Breast epithelium (tissue), 3 donors: ENCODE measurements around the gene ARHGEF10L.

Source experiments
- POLR2A ChIP-seq: fragments of 450-650 bp; IDR thresholded peaks from one replicate; pipeline ENCODE4 v1.6.1; 2016; ENCODE audit warnings: antibody characterized with exemption, mild to moderate bottlenecking, moderate library complexity
- POLR2AphosphoS5 ChIP-seq, 3 donors: sonication (generic); formaldehyde crosslinking; IDR thresholded peaks; one replicate each; pipeline ENCODE4 v1.6.1; 2017; ENCODE audit warnings: antibody characterized with exemption in 3 of 3
- TF ChIP-seq, protein P1 (sequence below), 3 donors: fragments of 450-650 bp; IDR thresholded peaks; one replicate each; pipeline ENCODE4 v1.5.1; 2016 to 2017; ENCODE audit warnings: antibody characterized with exemption in 3 of 3, mild to moderate bottlenecking in 3 of 3, moderate library complexity in 3 of 3

- TF ChIP-seq, protein P1, sequence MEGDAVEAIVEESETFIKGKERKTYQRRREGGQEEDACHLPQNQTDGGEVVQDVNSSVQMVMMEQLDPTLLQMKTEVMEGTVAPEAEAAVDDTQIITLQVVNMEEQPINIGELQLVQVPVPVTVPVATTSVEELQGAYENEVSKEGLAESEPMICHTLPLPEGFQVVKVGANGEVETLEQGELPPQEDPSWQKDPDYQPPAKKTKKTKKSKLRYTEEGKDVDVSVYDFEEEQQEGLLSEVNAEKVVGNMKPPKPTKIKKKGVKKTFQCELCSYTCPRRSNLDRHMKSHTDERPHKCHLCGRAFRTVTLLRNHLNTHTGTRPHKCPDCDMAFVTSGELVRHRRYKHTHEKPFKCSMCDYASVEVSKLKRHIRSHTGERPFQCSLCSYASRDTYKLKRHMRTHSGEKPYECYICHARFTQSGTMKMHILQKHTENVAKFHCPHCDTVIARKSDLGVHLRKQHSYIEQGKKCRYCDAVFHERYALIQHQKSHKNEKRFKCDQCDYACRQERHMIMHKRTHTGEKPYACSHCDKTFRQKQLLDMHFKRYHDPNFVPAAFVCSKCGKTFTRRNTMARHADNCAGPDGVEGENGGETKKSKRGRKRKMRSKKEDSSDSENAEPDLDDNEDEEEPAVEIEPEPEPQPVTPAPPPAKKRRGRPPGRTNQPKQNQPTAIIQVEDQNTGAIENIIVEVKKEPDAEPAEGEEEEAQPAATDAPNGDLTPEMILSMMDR (IDR thresholded peaks at IDR 0.05) = no peak
- TF ChIP-seq POLR2A (no peak), POLR2AphosphoS5 (IDR thresholded peaks at IDR 0.05) (no peak)
Measured at GRCh38 chr1:17633654-17634053, 94.2 kb downstream of the ARHGEF10L start.
